Sciatic nerve (tissue), 2 donors: ENCODE results near the gene ZNF844. TPM values are rescaled to one million over a fixed set of nuclear protein-coding genes. Genes with fewer than 3 reads are reported as not detected.
"Not testable (repeated sequence)": the region's sequence is repeated elsewhere in the genome, so short reads cannot be mapped to it uniquely, and the experiment has no call there.

Experiments
- ATAC-seq: fragments of 200-7000 bp; cut with Tn5 transposase; one replicate; pipeline ENCODE4 v1.9.1; 2020; ENCODE audit warnings: mild to moderate bottlenecking, moderate library complexity
- DNase-seq: peaks from one replicate; pipeline ENCODE4 v3.0.0-alpha.2; 2020; ENCODE audit warnings: low spot score
- intact Hi-C: fragments of 100-400 bp; cut with DNase I; formaldehyde crosslinking; loops from one replicate; pipeline ENCODE4 v1.14.2; 2022
- total RNA-seq: library from RNA; stranded (reverse); fragmentation: NEBNext Ultra II Directional; extraction: Animal tissue kit (Norgen Biotek cat#: 25700); gene quantifications from one replicate; pipeline ENCODE4 v1.2.1, GENCODE V29; 2021
- donor health status: DM: no; HTN: no; CAD: no.
- donor health status: DM: no; HTN: no; CAD: no.

The ZNF844 gene
- 21.3 TPM for total RNA-seq

GRCh38 chr19:12064590-12065538 lies at the start of gene ZNF844:
Gene ZNF844 (plus strand): TSS chr19:12064731. CDS start chr19:12064874, 143 bp downstream.
- DNase-seq (peak; percentile 99), ATAC-seq (peak; percentile 100)
- intact Hi-C loops: no loop called here

GRCh38 chr19:12015015-12015752 lies 49.3 kb upstream of the ZNF844 start:
- intact Hi-C loops: no loop called here
- ATAC-seq: no peak
- no peak for DNase-seq

- ATAC-seq (no peak), DNase-seq (no peak)
- intact Hi-C loops: no loop called here
Observed at GRCh38 chr19:12015753-12016116, 48.8 kb upstream of the ZNF844 start.

- ATAC-seq: no peak
- no peak for DNase-seq
- intact Hi-C loops: no loop called here
Observed at GRCh38 chr19:12034198-12034597, 30.3 kb upstream of the ZNF844 start.

GRCh38 chr19:12034620-12035019 lies 29.9 kb upstream of the ZNF844 start:
- no peak for ATAC-seq
- intact Hi-C loops: no loop called here
- DNase-seq: no peak

GRCh38 chr19:12035220-12036172 lies 29.0 kb upstream of the ZNF844 start, which contains the start of gene ZNF433:
Gene ZNF433 (minus strand): TSS chr19:12035679. CDS start chr19:12035539, 140 bp downstream.
- intact Hi-C loops: no loop called here
- ATAC-seq (peak; percentile 100), DNase-seq (peak; percentile 97)

- ATAC-seq (no peak), DNase-seq (no peak)
- intact Hi-C loops: no loop called here
Observed at GRCh38 chr19:12042893-12043292, 21.6 kb upstream of the ZNF844 start.

GRCh38 chr19:12043752-12044422 lies 20.6 kb upstream of the ZNF844 start:
- ATAC-seq (no peak), DNase-seq (no peak)
- intact Hi-C loops: no loop called here

GRCh38 chr19:12047868-12048267 lies 16.7 kb upstream of the ZNF844 start:
- ATAC-seq: no peak
- no peak for DNase-seq
- intact Hi-C loops: no loop called here

- ATAC-seq (no peak), DNase-seq (no peak)
- intact Hi-C loops: no loop called here
Observed at GRCh38 chr19:12052091-12052496, 12.4 kb upstream of the ZNF844 start.

GRCh38 chr19:12052497-12053169 lies 11.9 kb upstream of the ZNF844 start, which contains the start of gene ZNF878:
Gene ZNF878 (minus strand): TSS chr19:12052961. CDS start chr19:12052801, 160 bp downstream.
- intact Hi-C loops: no loop called here
- DNase-seq: peak; percentile 93
- ATAC-seq: peak; percentile 99

GRCh38 chr19:12055784-12056183 lies 8.7 kb upstream of the ZNF844 start:
- DNase-seq (no peak), ATAC-seq (no peak)
- intact Hi-C loops: no loop called here

GRCh38 chr19:12075538-12076139 lies 11.1 kb downstream of the ZNF844 start:
- no peak for DNase-seq
- intact Hi-C loops: no loop called here

GRCh38 chr19:12076331-12076730 lies 11.8 kb downstream of the ZNF844 start:
- ATAC-seq: not testable (repeated sequence)

More at GRCh38 chr19:12075538-12076139, 11.1 kb downstream of the ZNF844 start:
- no peak for ATAC-seq

GRCh38 chr19:12077375-12077774 lies 12.8 kb downstream of the ZNF844 start:
- ATAC-seq (no peak), DNase-seq (no peak)
- intact Hi-C loops: no loop called here

More at GRCh38 chr19:12076331-12076730, 11.8 kb downstream of the ZNF844 start:
- intact Hi-C loops, DNase-seq: not testable (repeated sequence)

- DNase-seq, ATAC-seq, intact Hi-C loops: not testable (repeated sequence)
Observed at GRCh38 chr19:12083336-12083735, 18.8 kb downstream of the ZNF844 start.
